Adipocyte (in vitro differentiated cells): Measurements from ENCODE around the gene CD300A.
"Not testable (repeated sequence)": the region's sequence is repeated elsewhere in the genome, so short reads cannot be mapped to it uniquely, and the experiment has no call there.

Experiments
- DNase-seq: peaks from one replicate; pipeline ENCODE4 v3.0.0-alpha.2; 2015; ENCODE audit warnings: low read depth
- H3K27me3 ChIP-seq: replicated peaks from 2 replicates; pipeline ENCODE4 v1.7.0; 2013; ENCODE audit warnings: mild to moderate bottlenecking, low read length, moderate library complexity; ENCODE audit not compliant: control insufficient read depth, insufficient read depth
- H3K36me3 ChIP-seq: 2 replicates; pipeline ENCODE4 v1.7.0; 2013; ENCODE audit warnings: low read length, mild to moderate bottlenecking, moderate library complexity; ENCODE audit not compliant: control insufficient read depth, insufficient read depth, severe bottlenecking
- H3K4me1 ChIP-seq: 2 replicates; pipeline ENCODE4 v1.7.0; 2013; ENCODE audit warnings: mild to moderate bottlenecking, low read length, moderate library complexity; ENCODE audit not compliant: control insufficient read depth, insufficient read depth
- H3K4me3 ChIP-seq: 2 replicates; pipeline ENCODE4 v1.7.0; 2013; ENCODE audit warnings: mild to moderate bottlenecking, low read length, moderate library complexity
- H3K9ac ChIP-seq: 2 replicates; pipeline ENCODE4 v1.7.0; 2013; ENCODE audit warnings: mild to moderate bottlenecking, low read length, moderate library complexity
- H3K9me3 ChIP-seq: 2 replicates; pipeline ENCODE4 v1.7.0; 2013; ENCODE audit warnings: mild to moderate bottlenecking, low read length, moderate library complexity; ENCODE audit not compliant: control insufficient read depth

CD300A gene

GRCh38 chr17:74490716-74491115, 24.3 kb downstream of the CD300A start:
- H3K9ac ChIP-seq = no peak overlapping the region
- H3K27me3 ChIP-seq = peaks cover 19% of the 10 kb centered on the region
- H3K4me1 ChIP-seq = peaks cover 3% of the 10 kb centered on the region
- H3K36me3 ChIP-seq = no peaks in the 10 kb centered on the region
- no peak for DNase-seq
- H3K9me3 ChIP-seq = peaks cover 3% of the 10 kb centered on the region
- no peak overlapping the region for H3K4me3 ChIP-seq

- H3K9ac ChIP-seq = no peak overlapping the region
- peaks cover 3% of the 10 kb centered on the region for H3K9me3 ChIP-seq
- H3K36me3 ChIP-seq = no peaks in the 10 kb centered on the region
- H3K4me3 ChIP-seq = no peak overlapping the region
- peaks cover 3% of the 10 kb centered on the region for H3K4me1 ChIP-seq
- no peak for DNase-seq
- peaks cover 22% of the 10 kb centered on the region for H3K27me3 ChIP-seq
These were observed 25.2 kb downstream of the CD300A start for GRCh38 chr17:74491626-74492025.

GRCh38 chr17:74493331-74493833, 26.9 kb downstream of the CD300A start:
- Histone ChIP-seq H3K9ac (no peak overlapping the region), H3K27me3 (peaks cover 18% of the 10 kb centered on the region), H3K4me3 (no peak overlapping the region), H3K9me3 (no peaks in the 10 kb centered on the region), H3K4me1 (peaks cover 3% of the 10 kb centered on the region), H3K36me3 (no peaks in the 10 kb centered on the region)
- DNase-seq = peak; percentile 72

- peaks cover 3% of the 10 kb centered on the region for H3K4me1 ChIP-seq
- no peak for DNase-seq
- H3K9ac ChIP-seq = no peak overlapping the region
- no peak overlapping the region for H3K4me3 ChIP-seq
- peaks cover 18% of the 10 kb centered on the region for H3K27me3 ChIP-seq
- no peaks in the 10 kb centered on the region for H3K9me3 ChIP-seq
- H3K36me3 ChIP-seq = no peaks in the 10 kb centered on the region
These were observed 31.0 kb downstream of the CD300A start for GRCh38 chr17:74497471-74497870.

- H3K36me3 ChIP-seq = no peaks in the 10 kb centered on the region
- H3K9me3 ChIP-seq = no peaks in the 10 kb centered on the region
- H3K4me3 ChIP-seq = no peak overlapping the region
- H3K4me1 ChIP-seq = peaks cover 9% of the 10 kb centered on the region
- H3K27me3 ChIP-seq = peaks cover 15% of the 10 kb centered on the region
- H3K9ac ChIP-seq = no peak overlapping the region
- no peak for DNase-seq
These were observed 33.6 kb downstream of the CD300A start for GRCh38 chr17:74499992-74500391.

- DNase-seq = no peak
- no peak overlapping the region for H3K9ac ChIP-seq
- H3K9me3 ChIP-seq = no peaks in the 10 kb centered on the region
- H3K4me3 ChIP-seq = no peak overlapping the region
- peaks cover 9% of the 10 kb centered on the region for H3K4me1 ChIP-seq
- peaks cover 10% of the 10 kb centered on the region for H3K27me3 ChIP-seq
- no peaks in the 10 kb centered on the region for H3K36me3 ChIP-seq
These were observed 36.4 kb downstream of the CD300A start for GRCh38 chr17:74502861-74503260.

- not testable (repeated sequence) for H3K36me3 ChIP-seq, H3K27me3 ChIP-seq, DNase-seq, H3K9ac ChIP-seq, H3K4me1 ChIP-seq, H3K4me3 ChIP-seq, H3K9me3 ChIP-seq
These were observed 37.5 kb downstream of the CD300A start for GRCh38 chr17:74503949-74504348.

GRCh38 chr17:74508156-74508555, 41.7 kb downstream of the CD300A start:
- Histone ChIP-seq H3K4me1 (peaks cover 17% of the 10 kb centered on the region), H3K9me3 (no peaks in the 10 kb centered on the region), H3K27me3 (peaks cover 3% of the 10 kb centered on the region), H3K4me3 (no peak overlapping the region), H3K36me3 (no peaks in the 10 kb centered on the region), H3K9ac (no peak overlapping the region)
- no peak for DNase-seq

- no peak overlapping the region for H3K4me3 ChIP-seq
- peaks cover 3% of the 10 kb centered on the region for H3K27me3 ChIP-seq
- H3K9ac ChIP-seq = no peak overlapping the region
- no peak for DNase-seq
- H3K9me3 ChIP-seq = no peaks in the 10 kb centered on the region
- no peaks in the 10 kb centered on the region for H3K36me3 ChIP-seq
- H3K4me1 ChIP-seq = peaks cover 7% of the 10 kb centered on the region
These were observed 45.6 kb downstream of the CD300A start for GRCh38 chr17:74512036-74512435.

GRCh38 chr17:74512624-74513091, 46.2 kb downstream of the CD300A start:
- H3K27me3 ChIP-seq = peaks cover 3% of the 10 kb centered on the region
- H3K36me3 ChIP-seq = no peaks in the 10 kb centered on the region
- DNase-seq = no peak
- H3K9me3 ChIP-seq = no peaks in the 10 kb centered on the region
- no peak overlapping the region for H3K4me3 ChIP-seq
- no peak overlapping the region for H3K9ac ChIP-seq
- H3K4me1 ChIP-seq = peaks cover 7% of the 10 kb centered on the region

- no peaks in the 10 kb centered on the region for H3K9me3 ChIP-seq
- H3K9ac ChIP-seq = no peak overlapping the region
- H3K36me3 ChIP-seq = no peaks in the 10 kb centered on the region
- H3K4me3 ChIP-seq = no peak overlapping the region
- H3K27me3 ChIP-seq = peaks cover 3% of the 10 kb centered on the region
- peak; percentile 52 for DNase-seq
- H3K4me1 ChIP-seq = peaks cover 7% of the 10 kb centered on the region
These were observed 47.7 kb downstream of the CD300A start for GRCh38 chr17:74513987-74514631.
